ENCODE results near the gene SLC47A2.

SLC47A2 gene

GRCh38 chr17:19747829-19748806 lies 31.7 kb upstream of the SLC47A2 start, which contains the start of gene ALDH3A1:
ALDH3A1 (minus strand) TSS chr17:19748298; CDS start chr17:19745129, 3,169 bp downstream.
- no peak for DNase-seq

- DNase-seq, result no peak
These were observed 30.9 kb upstream of the SLC47A2 start for GRCh38 chr17:19747159-19747719.

- DNase-seq, result no peak
These were observed 30.1 kb upstream of the SLC47A2 start for GRCh38 chr17:19746517-19746916.

- peak; percentile 76 for DNase-seq
These were observed 28.8 kb upstream of the SLC47A2 start for GRCh38 chr17:19744922-19745757.

GRCh38 chr17:19744492-19744891 lies 28.1 kb upstream of the SLC47A2 start:
- no peak for DNase-seq

GRCh38 chr17:19743101-19744100 lies 27.0 kb upstream of the SLC47A2 start:
- no peak for DNase-seq

GRCh38 chr17:19742495-19742894 lies 26.1 kb upstream of the SLC47A2 start:
- DNase-seq, result no peak

GRCh38 chr17:19741832-19742457 lies 25.6 kb upstream of the SLC47A2 start:
- DNase-seq, result no peak

- DNase-seq, result no peak
These were observed 24.5 kb upstream of the SLC47A2 start for GRCh38 chr17:19740933-19741332.

- no peak for DNase-seq
These were observed 23.1 kb upstream of the SLC47A2 start for GRCh38 chr17:19739241-19740201.

GRCh38 chr17:19738757-19739156 lies 22.4 kb upstream of the SLC47A2 start:
- no peak for DNase-seq

- DNase-seq, result no peak
These were observed 21.7 kb upstream of the SLC47A2 start for GRCh38 chr17:19738073-19738449.

GRCh38 chr17:19737305-19738072 lies 21.1 kb upstream of the SLC47A2 start:
- DNase-seq, result no peak

- DNase-seq, result no peak
These were observed 19.7 kb upstream of the SLC47A2 start for GRCh38 chr17:19736071-19736470.

- DNase-seq, result no peak
These were observed 17.7 kb upstream of the SLC47A2 start for GRCh38 chr17:19733953-19734526.

- no peak for DNase-seq
These were observed 15.2 kb upstream of the SLC47A2 start for GRCh38 chr17:19731626-19732025.

- no peak for DNase-seq
These were observed 14.5 kb upstream of the SLC47A2 start for GRCh38 chr17:19730843-19731242.

- DNase-seq, result no peak
These were observed 13.5 kb upstream of the SLC47A2 start for GRCh38 chr17:19729900-19730299.

GRCh38 chr17:19728084-19728495 lies 11.7 kb upstream of the SLC47A2 start:
- DNase-seq, result no peak

Data from effector CD8-positive, alpha-beta T cell (primary cell).